GM11168 (cell line): Measurements from ENCODE around the gene ATP2B3.

Experiments
- in situ Hi-C: fragments of 300-500 bp; cut with MboI; formaldehyde crosslinking; loops from one replicate; pipeline ENCODE4 v1.12.0; 2022; ENCODE audit warnings: low sequenced_read_pairs; ENCODE audit not compliant: unreplicated experiment

ATP2B3 gene

DNA sequence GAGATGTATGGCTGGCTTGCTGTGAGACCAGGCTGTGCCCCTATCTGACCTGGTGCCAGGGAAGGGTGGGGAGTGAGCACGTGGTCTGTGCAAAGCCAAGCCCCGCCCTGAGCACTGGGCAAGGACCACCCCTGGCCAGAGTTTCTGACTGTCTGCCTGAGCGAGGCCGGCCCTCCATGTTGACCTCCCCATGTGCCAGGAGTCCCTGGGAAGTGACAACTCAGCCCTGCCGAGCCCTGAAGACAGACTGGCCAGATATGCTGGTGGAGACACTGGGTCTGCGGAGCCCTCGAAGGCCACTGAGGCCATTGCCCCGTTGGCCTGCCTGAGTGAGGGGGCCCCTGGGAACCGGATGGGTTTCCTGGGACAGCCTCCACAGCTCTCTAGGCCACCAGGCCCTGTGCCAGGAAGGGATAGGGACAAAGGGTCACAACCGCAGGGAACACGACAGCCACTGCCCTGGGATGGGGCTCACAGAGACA, 29.8 kb upstream of the ATP2B3 start:
- in situ Hi-C loops, result no loop called here

DNA sequence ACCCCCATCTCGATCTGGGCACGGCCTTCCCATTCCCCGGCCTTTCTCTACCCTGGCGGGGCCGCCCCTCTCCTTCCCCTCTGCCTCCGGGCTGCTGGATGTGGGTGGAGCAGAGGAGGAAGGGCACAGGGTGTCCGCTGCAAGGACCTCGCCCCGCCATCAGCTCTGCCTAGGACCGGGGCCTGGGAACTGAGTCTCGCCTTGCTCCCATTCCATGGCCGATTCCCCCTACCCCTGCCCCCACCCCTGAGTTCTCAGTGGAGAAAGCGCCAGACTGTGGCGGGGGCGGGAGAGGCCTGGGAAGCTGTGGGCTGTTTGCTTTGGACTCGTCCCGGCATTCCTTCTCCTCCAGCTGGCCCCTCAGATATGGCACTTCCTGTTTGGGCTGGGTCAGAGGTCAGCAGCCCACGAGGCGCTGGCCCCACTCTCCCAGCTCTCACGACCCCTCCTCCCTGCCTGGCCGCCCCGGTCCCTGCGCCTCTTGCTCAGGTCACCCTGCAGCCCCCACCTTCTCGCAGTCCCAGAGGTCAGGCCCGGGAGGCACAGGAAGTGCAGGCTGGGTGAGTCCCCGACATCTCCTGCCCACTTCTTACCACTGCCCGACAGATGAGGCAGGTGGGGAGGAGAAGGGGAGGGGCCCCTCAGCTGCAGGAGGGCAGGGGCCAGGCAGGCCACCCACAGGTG, 29.1 kb upstream of the ATP2B3 start:
- in situ Hi-C loops, result no loop called here

DNA sequence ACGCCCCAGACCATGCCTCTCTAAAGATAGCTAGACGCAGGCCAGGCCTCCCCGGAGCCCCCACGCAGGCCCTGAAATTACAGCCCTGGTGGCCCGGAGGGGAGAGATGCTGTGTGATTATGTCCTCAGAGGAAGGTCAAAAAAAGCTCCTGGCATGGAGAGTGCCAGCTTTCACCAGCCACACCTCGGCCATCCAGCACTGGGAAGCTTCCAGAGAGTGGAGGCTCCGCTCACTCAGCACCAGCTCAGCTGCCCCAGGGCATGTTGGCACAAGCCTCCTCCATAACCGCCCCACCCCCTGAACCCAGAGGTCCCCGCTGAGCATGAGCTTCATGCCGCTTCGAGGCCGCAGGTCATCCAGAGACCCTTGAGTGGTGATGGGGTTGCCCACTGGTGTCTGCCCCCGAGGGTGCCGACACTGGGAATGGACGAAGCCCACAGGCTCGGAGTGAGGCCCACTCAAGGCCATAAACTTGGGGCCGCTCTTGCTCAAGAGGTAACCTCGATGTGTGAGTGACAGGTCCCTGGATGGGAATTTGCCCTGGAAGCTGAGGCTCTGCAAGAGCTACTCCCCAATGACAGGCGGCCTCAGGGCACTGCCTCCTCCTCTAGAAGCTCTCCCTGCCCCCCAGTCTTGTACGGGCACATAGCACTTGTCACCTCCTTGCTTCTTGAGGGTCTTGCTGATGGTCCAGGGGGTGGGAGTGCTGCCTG, 27.1 kb upstream of the ATP2B3 start:
- in situ Hi-C loops, result no loop called here

DNA sequence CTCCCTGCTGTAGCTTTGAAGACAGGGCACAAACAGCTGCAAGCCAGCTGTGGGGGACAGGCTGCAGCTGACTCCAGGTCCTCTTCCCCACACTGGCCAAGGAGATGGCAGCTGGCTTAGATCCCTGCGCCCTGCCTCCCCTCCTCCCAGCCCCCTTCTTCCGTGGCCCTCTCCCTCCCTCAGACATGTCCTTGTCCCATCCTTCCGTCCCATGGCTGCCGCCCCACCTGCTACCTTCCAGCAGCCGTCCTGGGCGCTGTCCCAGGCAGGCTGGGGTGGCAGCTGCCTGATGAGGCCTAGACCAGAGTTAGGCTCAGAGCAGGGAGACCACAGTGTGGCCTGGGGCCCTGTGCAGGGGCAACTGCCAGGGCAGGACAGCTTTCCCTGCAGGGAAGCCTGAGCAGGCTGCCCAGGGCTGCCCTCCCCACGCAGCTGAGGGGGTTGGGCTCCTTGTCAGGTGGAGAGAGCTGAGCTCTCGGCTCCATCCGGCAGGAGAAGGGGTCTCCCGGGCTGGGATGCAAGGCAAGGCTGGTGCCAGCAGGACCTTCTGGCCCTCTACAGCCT, 26.0 kb upstream of the ATP2B3 start:
- in situ Hi-C loops, result no loop called here

DNA sequence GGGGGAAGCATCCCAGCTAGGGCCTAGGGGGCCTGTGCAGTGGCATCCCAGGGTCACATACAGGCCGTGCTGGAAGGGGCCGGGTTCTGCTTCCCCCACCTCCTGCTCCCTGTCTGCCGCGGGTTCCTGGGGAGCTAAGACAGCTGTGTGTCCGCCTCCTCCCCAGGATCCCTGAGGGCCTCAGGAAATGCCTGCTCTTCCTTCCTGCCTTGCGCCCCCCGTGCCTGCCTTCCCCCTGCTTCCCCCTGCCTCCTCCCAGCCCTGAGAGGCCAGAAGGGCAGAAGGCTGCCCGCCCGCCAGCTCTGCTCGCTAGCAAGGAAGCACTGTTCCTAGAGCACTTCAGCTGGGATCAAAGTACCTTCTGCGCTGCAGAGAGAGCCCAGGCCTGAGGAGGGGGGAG, 25.5 kb upstream of the ATP2B3 start:
- in situ Hi-C loops, result no loop called here

DNA sequence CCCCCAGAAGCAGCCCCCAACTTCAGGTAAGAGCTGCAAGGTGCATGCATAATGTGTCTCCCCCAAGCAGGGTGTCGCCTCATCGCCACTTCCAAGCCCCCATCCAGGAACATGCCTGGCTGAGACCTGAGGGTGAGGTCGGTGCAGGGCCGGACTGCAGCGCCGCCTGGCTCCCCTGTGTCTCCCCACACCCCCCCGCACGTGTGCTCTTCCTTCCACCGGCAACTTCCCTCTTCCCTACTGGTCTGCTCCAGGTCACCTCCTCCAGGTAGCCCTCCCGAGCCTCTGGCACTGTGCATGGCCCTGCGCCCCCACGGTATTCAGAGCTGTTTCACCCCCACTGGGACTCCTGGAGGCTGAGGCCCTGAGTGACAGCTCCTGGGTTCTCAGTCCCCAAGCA, 24.9 kb upstream of the ATP2B3 start:
- in situ Hi-C loops, result no loop called here

DNA sequence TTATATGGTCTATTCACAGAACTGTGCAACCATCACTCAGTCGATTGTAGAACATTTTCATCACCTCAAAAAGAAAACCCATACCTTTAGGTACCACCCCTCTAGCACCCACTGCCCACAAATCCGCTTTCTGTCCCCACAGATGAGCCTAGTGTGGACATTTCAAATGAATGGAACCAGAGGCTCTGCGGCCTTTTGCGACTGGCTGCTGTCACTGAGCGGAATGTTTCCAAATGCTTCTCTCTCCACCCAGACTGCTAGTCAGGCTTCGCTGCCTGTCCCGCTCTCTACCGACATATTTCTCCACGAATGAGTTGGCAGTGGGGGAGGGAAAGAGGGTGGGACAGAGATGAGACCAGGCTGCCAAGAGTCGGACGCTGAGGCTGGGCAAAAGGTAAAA, 24.4 kb upstream of the ATP2B3 start:
- in situ Hi-C loops, result no loop called here

DNA sequence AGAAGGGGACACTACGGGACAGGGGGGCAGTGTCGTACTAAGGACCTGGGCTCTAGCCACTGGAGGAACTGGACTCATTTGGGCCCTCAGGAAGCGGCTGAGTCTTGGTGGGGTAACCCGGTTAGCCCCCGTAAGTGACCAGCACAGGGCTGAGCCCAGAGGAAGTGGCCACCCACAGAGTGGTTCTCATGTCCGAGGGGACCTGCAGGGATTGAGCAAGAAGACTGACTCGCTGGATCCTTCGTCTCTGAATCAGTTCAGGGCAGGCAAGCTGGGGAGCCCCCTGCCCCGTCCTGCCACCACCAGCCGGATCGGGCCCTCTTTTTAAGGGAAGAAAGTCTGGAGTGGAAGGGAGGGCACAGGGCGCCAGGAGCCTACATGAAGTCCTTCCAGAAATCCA, 23.4 kb upstream of the ATP2B3 start:
- in situ Hi-C loops, result no loop called here

DNA sequence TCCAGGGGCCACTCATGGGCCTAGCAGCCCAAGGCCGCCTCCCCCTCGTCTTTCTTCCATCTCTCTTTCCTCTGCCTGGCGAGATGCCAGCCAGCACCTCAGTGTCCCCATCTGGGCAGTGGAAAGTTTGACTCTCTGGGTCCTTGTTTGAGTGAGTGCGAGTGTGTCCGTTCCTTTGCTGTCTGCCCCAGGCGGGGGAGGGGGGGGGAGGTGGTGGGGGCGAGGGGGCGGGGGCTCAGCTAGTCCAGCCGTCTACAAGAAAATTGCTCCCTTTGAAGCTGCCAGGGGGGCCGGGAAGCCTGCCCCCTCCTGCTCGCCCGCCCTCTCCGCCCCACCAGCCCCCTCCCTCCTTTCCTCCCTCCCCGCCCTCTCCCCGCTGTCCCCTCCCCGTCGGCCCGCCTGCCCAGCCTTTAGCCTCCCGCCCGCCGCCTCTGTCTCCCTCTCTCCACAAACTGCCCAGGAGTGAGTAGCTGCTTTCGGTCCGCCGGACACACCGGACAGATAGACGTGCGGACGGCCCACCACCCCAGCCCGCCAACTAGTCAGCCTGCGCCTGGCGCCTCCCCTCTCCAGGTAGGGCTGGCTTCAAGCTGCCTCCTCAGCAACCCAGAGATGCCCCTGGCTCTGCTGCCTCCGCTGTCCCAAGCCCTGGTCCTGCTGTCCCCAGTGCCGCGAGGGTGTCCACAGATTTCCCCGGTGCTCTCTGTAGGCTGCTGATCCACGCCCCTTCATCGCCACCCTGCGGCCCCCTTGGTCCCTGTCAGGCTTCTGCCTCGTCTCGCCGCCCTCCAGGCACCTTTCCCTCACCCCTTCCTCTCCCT, 22.7 kb upstream of the ATP2B3 start, which contains the start of gene BGN:
Gene BGN, plus strand, starts transcription at position 440 of the 821 bp plus-strand sequence. CDS start 9,652 bp downstream, outside the sequence.
- in situ Hi-C loops, result no loop called here

DNA sequence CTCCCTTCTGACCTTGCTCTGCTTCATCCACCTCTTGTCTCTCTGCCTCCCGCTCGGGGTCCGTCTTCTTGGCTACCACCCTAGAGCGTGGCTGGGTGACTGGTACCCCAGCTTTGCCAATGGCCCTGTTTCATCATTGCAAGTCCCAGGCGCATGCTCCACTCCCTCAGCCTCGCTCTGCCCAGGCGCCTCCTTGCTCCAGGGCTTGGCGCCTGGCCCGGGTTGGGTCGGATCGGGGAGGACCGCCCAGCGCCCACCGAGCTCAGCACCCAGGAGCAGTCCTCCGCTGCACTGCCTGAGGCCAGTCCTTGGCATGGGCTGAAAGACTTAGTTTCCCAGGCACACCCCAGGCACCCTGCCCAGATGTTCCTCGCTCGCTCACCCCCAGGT, 22.1 kb upstream of the ATP2B3 start:
- in situ Hi-C loops, result no loop called here

DNA sequence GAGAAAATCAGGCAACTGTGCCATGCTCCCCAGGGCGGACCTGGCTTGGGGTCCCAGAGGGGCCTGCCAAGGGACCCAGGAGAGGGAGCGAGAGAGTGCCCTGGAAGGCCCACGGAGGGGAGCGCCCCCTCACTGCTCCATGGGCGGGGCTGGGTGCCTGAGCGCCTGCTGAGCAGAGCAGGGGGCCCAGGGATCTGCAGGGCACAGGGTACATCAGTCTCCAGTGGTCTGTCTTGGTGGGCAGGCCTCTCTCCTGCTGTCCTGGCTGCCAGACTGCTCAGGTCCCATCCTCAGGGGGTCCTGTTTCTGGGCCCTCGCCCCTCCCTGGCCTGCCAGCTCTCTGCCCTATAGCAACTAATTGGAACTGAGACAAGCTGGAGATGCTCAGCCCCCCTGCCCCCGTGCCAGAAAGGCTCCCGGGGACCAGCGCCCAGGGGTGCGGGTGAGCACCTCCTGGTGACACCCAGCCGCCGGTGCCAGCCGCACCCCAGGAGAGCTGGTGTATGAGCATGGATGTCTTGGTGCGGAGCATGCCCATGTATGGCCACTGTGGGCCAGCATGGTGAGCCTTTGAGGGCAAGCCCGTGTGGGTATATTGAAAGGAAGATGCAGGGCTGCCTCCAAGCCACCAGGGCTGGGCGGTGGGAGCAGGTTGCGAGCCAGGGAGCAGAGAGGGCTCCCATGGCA, 21.4 kb upstream of the ATP2B3 start:
- in situ Hi-C loops, result no loop called here

DNA sequence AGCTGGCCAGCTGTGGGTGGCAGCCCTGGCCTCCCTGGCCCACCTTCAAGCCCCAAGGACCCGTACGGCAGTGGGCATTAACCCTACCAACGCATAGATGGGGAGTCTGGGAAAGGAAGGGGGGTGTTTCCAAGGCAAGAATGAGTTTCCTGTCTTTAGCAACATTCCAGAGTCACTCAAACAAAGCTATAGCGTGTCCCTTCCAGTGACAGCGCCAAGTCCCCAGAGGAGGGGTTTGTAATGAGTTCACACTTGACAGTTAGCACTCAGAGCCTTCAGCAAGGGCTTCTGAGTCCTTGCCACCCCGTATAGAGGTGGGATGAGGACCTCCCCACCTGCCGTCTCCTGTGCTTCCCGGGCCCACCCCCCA, 20.9 kb upstream of the ATP2B3 start:
- in situ Hi-C loops, result no loop called here

DNA sequence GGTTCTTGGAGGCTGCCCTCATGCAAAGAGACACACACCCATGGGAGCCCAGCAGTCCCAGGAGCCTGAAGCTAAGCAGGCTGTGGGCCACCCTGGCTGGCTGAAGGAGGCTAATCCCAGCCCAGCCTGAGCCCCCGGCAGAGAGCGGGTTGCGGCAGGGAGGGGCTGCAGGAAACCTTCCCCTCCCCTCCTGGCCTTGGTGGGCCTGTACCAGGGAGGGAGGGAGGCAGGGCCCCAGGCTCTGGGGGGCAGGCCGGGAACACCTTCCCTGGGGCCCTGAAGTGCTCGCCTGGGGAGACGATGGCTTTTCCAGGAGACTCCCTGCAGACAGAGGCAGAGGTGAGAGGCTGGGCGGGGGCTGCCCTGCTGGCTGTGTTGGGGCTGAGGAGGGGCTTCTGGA, 19.0 kb upstream of the ATP2B3 start:
- in situ Hi-C loops, result no loop called here

DNA sequence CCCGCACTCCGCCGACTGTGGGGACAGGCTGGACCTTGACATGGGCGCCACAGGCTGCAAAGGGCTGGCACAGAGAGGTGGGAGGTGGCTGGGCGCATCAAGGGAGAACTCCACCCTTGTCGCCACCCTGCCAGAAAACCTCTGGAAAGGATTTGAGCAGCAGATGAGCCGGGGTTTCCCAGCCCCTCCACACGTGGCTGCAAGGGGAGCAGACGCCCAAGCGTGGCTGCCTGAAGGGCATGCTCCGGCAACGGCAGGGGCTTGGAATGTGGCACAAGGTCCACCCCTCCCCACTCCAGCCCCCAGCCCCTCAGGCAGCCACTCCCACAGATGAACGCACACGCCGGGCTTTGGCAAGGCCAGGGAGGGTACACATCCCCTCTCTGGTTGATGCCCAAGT, 18.1 kb upstream of the ATP2B3 start:
- in situ Hi-C loops, result no loop called here

DNA sequence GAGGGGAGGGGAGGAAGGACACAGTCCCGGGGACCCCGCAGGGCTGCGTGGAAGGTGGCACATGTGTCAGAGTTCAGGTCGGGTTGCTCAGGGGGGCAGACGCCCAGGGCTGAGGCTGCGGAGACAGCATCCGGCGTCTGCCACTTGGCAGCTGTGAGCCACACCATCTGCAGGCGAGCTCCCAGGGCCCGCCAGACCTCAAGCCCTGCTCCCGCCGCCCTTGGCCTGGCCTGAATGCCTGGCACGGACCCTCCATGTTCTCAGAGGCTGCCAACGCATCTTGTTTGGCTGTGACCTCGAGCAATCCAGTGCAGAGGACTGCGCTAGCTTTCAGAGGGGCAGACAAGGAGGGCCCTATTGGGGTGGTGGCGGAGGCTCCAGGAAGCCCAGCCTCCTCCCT, 17.6 kb upstream of the ATP2B3 start:
- in situ Hi-C loops, result no loop called here

DNA sequence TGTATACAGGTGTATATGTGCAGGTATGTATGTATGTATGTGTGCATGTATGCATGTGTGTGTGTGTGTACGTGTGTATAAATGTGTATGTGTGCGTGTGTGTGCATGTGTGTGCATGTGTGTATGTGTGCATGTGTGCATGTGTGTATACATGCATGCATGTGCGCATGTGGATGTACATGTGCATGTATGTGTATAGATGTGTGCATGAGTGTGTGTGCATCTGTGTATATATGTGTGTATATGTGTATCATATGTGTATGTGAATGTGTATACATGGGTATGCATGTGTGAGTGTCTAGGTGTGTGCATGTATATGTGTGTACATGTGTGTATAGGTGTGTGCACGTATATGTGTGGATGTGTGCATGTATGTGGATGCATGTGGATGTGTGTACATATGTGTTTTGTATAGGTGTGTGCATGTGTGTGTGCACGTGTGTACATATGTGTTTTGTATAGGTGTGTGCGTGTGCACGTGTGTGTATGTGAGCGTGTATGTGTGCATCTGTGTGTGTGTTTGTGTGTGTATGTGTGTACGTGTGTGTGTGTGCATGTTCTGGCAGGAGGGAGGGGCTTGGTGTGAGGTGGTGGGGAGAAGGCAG, 16.7 kb upstream of the ATP2B3 start:
- in situ Hi-C loops, result no loop called here

DNA sequence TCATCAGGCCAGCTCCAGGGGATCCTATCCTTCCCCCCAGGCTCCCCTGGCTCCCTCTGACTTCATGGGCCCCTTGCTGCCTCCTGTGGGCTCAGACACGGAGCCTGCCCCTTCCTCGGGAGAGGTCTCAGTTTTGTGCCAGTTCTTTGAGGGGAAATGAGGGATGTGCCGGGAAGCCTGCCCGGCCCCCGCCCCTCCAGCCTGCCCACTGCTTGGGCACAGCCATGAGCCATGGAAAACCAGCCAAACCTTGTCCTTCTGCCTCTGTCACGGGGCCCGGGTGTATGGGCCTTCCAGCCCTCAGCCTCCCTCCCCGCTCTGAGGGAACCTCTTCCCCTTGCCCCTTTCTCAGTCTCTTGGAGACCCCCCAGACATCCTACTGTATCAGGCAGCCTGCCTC, 15.9 kb upstream of the ATP2B3 start:
- in situ Hi-C loops, result no loop called here

DNA sequence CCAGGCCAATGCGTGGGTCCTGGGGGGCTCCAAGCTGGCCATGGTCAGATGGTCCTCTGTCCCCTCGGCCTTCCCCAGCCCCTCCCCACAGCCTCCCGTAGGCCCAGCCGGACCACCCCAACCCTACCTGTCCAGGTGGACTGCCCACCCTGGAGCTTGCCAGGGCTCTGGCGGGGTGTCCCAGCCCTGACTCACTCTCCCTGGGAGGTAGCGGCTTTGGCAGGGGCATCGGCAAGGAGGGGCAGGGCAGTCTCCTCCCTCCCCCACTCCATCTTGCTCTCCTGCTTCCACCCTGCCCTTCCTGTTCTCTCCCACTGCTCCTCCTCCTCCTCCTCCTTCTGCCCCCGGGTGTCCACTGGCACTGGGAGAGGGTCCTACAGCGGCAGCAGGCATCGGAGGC, 15.3 kb upstream of the ATP2B3 start:
- in situ Hi-C loops, result no loop called here

DNA sequence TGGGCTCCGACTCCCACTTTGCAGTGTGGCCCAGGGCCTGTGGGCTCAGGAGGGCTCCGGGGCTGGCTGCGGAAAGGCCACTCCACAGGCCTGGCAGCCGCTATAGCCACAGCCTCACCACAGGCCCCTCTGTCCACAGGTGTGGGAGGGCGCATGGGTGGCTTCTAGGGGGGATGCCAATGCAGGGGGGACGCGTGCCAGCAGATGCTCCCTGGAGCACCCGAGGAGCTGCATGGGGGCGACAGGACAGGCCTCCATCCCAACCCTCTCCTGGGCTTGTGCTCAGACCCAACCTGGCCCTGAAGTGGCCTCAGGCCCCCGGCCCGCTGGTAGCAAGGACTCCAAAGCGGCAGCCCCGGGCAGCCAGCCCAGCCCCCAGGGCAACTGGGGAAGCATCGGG, 14.6 kb upstream of the ATP2B3 start:
- in situ Hi-C loops, result no loop called here
